ENCODE results near the gene SPPL2C.

DNA sequence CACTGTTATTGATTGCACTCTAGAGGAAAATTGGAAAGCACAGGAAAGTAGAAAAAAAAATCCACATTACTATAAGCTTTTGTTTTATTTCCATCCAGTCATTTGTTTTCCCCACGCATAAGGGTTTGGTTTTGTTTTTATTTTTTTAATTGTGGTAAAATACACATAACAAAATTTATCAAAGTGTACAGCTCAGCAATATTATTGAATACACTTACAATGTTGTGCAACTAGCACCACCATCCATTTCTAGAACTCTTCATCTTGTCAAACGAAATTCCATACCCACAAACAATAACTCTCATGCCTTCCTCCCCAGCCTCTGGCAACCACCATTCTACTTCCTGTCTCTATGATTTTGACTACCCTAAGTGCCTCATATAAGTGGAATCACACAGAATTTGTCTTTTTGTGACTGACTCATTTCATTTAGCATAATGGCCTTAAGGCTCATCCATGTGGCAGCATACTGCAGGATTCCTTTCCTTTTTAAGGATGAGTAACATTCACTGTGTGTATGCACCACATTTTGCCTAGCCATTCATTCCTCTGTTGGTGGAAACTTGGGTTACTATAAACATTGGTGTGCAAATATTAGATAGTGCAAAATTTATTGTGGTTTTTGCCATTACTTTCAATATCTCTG is 11.1 kb downstream of the SPPL2C start:
- TF ChIP-seq, protein P1, sequence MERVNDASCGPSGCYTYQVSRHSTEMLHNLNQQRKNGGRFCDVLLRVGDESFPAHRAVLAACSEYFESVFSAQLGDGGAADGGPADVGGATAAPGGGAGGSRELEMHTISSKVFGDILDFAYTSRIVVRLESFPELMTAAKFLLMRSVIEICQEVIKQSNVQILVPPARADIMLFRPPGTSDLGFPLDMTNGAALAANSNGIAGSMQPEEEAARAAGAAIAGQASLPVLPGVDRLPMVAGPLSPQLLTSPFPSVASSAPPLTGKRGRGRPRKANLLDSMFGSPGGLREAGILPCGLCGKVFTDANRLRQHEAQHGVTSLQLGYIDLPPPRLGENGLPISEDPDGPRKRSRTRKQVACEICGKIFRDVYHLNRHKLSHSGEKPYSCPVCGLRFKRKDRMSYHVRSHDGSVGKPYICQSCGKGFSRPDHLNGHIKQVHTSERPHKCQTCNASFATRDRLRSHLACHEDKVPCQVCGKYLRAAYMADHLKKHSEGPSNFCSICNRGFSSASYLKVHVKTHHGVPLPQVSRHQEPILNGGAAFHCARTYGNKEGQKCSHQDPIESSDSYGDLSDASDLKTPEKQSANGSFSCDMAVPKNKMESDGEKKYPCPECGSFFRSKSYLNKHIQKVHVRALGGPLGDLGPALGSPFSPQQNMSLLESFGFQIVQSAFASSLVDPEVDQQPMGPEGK (CRISPR knock-in tag; IDR thresholded peaks at IDR 0.05; ENCODE audit: borderline replicate concordance) = no peak
- no peak for TF ChIP-seq TOX (CRISPR knock-in tag; IDR thresholded peaks at IDR 0.05; ENCODE audit: borderline replicate concordance)
- TF ChIP-seq SNAI2 (CRISPR knock-in tag; IDR thresholded peaks at IDR 0.05) = no peak
- no peak for TF ChIP-seq ISL1 (CRISPR knock-in tag; IDR thresholded peaks at IDR 0.05)
- TF ChIP-seq ZFP3 (CRISPR knock-in tag; IDR thresholded peaks at IDR 0.05) = no peak
- TF ChIP-seq, protein P2, sequence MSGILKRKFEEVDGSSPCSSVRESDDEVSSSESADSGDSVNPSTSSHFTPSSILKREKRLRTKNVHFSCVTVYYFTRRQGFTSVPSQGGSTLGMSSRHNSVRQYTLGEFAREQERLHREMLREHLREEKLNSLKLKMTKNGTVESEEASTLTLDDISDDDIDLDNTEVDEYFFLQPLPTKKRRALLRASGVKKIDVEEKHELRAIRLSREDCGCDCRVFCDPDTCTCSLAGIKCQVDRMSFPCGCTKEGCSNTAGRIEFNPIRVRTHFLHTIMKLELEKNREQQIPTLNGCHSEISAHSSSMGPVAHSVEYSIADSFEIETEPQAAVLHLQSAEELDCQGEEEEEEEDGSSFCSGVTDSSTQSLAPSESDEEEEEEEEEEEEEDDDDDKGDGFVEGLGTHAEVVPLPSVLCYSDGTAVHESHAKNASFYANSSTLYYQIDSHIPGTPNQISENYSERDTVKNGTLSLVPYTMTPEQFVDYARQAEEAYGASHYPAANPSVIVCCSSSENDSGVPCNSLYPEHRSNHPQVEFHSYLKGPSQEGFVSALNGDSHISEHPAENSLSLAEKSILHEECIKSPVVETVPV (CRISPR knock-in tag; IDR thresholded peaks at IDR 0.05) = no peak
- TF ChIP-seq, protein P3, sequence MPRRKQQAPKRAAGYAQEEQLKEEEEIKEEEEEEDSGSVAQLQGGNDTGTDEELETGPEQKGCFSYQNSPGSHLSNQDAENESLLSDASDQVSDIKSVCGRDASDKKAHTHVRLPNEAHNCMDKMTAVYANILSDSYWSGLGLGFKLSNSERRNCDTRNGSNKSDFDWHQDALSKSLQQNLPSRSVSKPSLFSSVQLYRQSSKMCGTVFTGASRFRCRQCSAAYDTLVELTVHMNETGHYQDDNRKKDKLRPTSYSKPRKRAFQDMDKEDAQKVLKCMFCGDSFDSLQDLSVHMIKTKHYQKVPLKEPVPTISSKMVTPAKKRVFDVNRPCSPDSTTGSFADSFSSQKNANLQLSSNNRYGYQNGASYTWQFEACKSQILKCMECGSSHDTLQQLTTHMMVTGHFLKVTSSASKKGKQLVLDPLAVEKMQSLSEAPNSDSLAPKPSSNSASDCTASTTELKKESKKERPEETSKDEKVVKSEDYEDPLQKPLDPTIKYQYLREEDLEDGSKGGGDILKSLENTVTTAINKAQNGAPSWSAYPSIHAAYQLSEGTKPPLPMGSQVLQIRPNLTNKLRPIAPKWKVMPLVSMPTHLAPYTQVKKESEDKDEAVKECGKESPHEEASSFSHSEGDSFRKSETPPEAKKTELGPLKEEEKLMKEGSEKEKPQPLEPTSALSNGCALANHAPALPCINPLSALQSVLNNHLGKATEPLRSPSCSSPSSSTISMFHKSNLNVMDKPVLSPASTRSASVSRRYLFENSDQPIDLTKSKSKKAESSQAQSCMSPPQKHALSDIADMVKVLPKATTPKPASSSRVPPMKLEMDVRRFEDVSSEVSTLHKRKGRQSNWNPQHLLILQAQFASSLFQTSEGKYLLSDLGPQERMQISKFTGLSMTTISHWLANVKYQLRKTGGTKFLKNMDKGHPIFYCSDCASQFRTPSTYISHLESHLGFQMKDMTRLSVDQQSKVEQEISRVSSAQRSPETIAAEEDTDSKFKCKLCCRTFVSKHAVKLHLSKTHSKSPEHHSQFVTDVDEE (CRISPR knock-in tag; IDR thresholded peaks at IDR 0.05) = no peak
- no peak for TF ChIP-seq OSR1 (CRISPR knock-in tag; IDR thresholded peaks at IDR 0.05)
- no peak for TF ChIP-seq PPARA (CRISPR knock-in tag; IDR thresholded peaks at IDR 0.05; ENCODE audit: borderline replicate concordance)
